GM11168 (cell line): ENCODE measurements around the gene IPO8.
"Not testable (repeated sequence)": the region's sequence is repeated elsewhere in the genome, so short reads cannot be mapped to it uniquely, and the experiment has no call there.

ENCODE experiments used
- in situ Hi-C: fragments of 300-500 bp; cut with MboI; formaldehyde crosslinking; loops from one replicate; pipeline ENCODE4 v1.12.0; 2022; ENCODE audit warnings: low sequenced_read_pairs; ENCODE audit not compliant: unreplicated experiment

IPO8 gene

DNA sequence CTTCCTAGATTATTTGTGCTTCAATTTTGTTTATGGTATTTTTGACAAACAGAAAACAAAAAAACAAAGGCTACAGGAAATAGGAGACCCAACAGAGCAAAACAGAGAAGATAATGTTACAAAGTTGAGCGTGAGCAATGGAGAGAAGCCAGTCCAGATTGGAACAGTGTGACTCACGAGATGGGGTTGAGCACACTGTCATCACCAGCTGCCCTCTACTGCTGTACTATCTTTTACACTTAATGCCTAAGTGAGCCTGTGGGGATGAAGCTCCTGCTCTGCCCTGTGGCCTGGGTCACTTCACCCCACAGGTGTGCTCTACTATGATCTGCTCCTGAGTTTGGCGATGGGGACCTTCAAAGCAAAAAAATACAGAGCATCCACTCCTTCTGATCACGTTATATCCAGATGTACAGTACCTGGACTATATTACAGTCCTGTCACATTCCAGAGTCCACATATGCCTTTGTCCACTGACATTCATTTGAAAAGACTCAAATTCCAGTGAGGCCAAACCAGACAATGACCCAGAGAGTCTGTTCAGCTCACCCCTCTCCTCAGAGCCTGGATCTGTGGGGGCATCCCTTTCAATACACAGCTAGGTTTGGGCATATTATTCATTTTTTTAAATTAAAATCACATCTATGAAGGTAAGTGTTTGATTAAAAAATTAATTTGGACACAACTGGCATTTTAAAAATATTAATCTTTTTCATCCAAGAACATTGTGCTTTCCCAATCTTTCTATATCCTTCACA, 4.4 kb downstream of the IPO8 start:
- in situ Hi-C loops, result no loop called here

DNA sequence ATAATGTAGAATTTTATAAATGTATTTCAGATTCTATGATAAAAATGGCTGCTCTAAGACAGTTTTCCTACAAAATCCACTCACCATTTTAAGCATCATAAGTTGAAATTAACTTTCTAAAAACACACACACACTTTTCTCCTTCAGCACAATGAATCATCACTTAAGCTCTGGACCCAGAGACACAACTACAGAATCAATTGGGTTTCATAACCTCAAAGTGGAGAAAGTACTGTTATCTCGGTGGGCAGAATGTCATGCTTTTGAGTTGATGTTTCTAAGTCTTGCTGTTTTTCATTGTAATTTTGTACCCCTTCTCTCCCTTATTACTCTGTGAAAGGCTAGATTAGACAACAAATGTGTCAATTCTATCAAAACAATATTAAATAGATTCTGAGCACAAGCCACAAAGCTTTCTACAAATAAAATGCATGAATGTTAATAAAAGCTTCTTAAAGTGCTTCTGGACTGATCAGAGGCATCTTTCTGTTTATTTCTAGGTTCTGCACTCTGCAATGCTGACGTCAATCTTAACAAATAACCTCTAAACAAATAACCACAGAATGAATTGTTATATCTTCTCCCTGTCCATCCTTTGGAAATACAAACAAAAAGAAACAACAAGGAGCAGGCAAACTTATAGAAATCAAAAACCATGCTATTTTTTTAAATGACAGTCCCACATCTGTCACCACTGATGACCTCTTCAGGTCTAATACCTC, 8.2 kb downstream of the IPO8 start:
- in situ Hi-C loops, result no loop called here

DNA sequence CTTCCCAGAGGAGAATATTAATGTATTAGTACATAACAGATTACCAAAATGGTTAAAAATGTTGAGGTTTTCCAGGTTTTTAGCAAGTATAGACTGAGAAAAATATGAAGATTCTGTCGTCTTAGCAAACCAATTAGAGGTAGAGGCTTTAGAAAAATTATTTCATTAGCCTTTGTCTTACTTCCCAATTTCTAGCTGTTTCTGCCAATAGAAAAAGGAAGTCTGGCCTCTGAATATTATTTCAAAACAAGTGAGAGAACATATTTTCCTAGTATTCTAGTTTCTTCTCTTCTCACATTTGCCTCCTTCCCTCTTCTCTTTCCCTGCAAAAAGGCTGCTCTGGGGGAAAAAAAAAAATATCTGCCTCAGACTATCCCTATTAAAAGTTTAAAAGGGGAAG, 16.4 kb downstream of the IPO8 start:
- in situ Hi-C loops, result no loop called here

DNA sequence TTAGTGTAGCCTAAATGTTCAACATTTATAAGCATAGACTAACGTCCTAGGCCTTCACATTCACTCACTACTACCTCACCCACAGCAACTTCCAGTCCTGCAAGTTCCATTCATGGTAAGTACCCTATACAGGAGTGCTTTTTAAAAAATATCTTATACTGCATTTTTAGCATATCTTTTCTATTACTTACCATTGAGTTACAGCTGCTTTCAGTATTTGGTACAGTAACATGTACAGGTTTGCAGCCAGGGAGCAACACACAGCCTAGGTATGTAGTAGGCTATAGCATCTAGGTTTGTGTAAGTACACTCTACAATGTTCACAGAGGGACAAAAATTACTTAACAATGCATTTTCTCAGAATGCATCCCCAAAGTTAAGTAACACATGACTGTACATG, 17.4 kb downstream of the IPO8 start:
- in situ Hi-C loops, result no loop called here

DNA sequence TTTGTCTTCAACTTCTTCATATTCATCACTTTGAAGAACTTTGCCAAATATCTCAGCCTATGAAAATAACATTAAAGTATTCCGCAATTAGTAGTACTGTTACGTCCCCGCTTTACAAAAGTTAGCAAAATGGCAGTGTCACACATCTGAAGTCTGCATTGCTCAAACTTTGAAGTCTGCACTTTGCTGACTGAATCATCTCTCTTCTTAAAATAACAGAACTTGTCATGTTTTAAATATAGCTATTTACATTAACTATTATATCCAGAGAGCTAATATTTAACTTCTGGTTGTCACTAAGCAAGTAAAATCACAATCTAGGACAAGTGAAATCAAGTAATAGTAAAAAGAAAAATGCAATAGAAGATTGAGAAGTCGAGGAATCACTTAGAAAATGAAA, 34.5 kb downstream of the IPO8 start:
- in situ Hi-C loops, result no loop called here

DNA sequence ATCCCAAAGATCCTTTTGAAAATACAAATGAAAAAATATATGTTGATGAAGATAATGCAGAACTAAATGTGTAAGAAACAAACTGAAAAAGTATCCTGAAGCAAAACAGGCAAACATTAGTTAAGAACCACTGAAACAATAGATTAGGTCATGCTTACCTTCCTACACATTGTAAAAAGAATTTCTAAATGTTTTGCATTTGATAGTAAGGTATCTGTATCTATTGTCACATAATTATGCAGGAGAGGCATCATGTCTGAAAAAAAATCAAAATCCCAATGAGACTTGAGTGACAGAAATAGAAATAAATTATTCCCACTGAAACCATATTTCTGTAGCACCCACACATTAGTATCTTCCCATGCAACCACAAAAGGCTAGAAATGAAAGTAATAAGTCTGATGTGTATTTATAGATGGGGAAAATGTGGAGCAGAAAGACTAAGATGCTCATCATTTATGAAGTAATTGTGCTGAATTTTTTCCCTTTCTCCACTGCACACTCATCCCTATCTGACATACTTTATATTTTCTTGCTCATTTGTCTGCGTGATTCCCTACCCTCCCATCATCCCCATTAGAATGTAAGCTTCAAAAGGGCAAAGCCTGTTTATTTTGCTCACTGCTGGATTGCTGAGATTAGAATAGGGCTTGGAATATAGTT, 43.5 kb downstream of the IPO8 start:
- in situ Hi-C loops, result no loop called here

DNA sequence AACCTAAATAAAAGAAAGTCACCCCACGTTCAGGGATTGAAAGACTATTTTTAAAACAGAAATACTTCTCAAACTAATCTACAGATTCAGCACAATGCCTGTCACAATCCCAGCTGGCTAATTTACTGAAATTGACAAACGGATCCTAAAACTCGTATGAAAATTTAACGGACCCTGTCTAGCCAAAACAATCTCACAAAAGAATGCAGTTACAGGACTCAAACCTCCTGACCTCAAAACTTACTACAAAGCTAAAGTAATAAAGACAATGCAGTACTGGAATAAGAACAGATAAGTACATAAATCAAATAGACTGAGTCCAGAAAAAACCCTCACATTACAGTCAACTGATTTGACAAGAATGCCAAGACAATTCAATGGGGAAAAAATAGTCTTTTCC, 48.8 kb downstream of the IPO8 start:
- in situ Hi-C loops, result no loop called here

DNA sequence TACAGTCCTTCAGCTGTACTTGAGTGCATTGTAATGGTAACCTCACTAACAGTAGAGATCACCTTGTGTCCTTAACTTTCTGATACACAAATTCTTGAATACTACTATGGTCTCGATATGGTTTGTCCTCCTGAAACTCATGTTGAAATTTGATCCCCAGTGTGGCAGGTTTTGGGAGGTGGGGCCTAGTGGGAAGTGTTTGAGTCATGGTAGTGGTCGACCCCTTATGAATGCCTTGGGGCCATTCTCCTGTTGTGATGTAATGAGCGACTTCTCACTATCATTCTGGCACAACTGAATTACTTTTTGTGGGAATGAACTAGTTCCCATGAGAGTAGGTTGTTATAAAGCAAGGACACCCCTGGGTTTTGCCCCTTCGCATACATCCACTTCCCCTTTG, 52.3 kb downstream of the IPO8 start:
- in situ Hi-C loops, result no loop called here

DNA sequence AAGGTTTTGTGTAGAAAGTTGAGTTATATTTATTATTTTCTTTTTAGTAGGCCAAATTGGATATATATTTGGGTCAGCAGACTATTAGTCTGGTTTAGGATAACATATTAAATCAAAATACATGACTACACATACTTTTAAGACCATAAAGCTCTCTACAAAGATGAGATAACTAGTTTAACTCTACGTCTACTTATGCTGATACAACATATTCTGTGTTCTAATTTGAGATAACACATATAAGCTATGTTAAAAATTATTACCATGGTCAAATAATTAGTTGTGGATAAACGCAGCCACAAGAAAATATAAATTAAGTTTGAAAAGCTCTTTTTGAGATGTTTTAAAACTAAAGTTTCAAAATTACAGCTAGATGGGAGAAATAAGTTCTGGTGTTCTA, 55.3 kb downstream of the IPO8 start:
- in situ Hi-C loops, result no loop called here

DNA sequence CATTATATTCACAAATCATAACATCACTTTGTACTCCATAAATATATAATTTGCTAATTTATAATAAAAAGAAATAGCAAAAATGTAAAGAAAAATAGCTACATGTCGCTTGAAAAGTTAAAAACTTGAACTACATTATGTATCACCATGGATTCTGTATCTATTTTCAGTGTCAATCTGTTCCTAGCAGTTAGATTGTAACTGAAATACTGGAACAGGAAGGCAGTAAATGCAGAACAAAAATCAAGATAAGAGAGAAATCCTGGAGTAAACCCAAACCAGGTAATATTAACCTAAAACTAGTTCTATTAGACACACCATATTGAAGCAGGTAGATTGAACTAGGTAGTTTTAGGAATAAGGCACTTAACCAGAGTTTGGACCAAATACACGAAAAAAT, 60.3 kb downstream of the IPO8 start:
- in situ Hi-C loops, result no loop called here

DNA sequence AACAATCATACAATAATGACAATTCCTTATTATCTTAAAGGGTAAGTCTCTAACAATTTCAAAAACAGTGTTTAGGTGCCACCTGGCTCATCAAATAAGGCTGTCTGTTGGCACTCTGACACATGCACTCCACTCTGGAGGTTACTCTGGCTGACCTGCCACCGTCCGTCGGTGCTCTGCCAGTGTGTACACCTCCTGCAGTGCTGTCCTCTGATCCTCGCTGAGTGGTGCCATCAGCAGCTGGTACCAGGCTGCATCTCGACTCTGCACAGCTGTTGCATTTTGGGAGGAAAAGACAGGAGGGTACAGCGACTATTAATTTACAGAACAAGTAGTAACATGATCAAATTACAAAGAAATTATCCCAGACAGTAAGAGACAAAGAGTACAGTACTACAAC, 63.9 kb downstream of the IPO8 start:
- in situ Hi-C loops, result no loop called here

DNA sequence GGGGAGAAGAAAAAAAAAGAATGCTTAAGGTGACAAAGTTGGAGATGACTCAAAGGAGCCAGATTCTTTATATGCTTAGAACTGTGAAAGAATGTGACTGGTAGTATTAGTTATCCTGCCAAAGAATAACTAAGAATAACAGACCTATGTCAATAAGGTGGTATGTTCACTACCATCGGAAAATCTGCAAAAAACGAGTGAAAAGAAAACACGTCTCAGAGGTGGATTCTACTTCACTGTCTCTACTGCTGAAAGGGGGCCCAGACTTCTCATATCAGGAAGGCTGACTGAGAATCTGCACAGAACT, 64.7 kb downstream of the IPO8 start:
- in situ Hi-C loops, result no loop called here

DNA sequence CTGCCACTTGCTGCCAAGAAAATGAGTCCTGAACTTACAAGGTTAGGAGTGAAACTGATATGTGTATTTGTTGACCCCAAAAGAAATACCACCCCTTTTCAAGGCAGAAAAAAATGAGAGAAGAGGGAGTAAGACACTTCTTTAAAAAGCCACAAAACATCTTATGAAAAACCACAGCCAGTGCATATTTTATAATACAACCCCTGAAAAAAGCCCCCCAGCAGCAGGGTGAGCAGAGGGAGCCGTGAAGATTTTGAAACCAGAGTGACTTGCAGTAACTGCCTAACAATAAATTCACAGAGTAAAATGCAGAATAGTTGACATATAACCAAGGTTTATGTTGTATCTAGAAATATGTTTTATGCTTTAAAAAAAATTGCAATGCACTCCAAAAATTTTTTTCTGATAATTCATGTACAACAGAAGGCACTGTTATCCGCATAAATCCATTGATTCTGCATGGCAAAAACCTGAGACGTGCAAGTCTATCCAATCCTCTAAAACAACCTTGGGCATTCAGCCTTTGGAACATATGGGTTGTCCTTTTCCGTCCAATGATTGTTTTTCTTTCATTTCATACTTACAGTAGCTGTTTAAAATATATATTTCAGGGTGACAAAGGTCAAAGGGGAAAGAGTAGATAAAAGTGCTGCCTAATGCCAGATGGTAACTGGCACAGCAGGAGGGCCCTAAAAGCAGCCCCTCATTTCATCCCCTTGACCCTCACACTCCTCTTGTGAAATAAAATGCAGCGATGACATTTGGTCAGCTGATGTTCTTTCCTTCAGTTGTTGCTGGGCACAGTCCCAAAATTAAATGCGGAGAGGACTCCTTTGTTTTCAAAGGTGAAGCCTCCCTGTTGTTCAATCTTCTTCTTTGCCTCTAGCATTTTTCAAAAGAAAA, 65.3 kb downstream of the IPO8 start:
- in situ Hi-C loops, result no loop called here

DNA sequence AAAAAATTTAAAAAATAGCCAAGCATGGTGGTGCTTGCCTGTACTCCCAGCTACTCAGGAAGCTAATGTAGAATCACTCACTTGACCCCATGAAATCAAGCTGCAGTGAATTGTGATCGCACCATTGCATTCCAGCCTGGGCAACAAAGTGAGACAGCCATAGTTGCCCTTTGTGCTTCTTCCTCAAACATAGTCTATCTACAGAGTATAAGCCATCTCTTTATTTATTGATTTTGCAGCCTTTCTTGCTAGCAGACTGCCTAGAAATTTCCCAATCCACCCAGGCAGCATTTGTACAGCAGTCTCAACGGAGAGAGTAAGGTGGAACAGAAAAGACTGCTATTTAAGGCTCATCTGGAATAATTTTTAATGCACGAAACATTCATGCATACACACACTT, 68.8 kb downstream of the IPO8 start:
- in situ Hi-C loops, result no loop called here

DNA sequence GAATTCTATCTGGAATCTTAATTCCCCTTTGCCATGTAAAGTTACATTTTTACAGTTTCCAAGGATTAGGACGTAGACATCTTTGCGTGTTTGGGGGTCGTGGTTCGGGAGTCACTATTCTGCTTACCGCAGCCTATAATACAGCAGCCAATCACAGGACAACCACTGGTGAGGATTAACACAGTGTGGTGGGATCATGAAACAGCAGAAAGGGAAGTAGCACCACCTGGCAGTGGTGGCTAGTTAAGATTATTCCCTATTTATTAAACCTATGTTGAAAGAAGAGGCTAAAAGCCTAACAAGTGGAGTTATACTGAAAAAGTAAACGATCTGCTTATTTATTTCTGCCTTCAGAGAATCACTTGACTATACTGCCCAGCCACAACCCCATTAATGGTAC, 71.7 kb downstream of the IPO8 start:
- in situ Hi-C loops, result no loop called here

DNA sequence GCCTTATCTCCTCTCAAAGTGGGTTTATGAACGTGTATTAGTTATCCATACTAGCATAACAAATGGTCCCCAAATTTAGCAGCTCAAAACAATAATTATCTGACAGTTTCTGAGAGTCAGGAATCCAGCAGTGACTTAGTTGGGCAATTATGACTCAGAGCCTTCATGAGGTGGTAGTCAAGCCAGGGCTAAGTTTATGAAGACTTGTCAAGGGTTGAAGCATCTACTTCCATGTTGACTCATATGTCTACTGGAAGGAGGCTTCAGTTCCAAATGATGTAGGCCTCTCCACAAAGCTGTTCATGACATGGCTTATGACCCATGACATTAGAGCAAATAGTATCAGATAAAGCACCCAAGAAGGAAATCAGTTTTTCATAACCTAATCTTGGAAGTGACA, 73.2 kb downstream of the IPO8 start:
- in situ Hi-C loops, result no loop called here

DNA sequence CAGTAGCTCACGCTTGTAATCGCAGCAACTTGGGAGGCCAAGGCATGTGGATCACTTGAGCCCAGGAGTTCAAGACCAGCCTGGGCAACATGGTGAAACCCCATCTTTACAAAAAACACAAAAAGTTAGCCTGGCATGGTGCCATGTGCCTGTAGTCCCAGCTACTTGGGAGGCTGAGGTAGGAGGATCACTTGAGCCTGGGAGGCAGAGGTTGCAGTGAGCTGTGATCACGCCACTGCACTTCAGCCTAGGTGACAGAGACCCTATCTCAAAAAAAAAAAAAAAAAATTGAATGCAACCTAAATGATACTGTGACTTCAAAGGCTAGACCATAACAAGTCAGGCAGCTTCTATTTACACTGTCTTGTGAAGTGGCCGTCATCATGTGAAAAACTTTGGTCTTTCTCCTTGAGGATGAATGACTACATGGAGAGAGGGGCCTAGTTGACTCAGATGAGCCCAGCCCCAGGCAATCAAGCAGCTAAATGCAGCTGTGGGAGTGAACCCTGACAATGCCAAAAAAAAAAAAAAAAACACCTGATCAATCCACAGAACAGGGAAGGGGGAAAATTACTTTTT, 73.9 kb downstream of the IPO8 start:
- in situ Hi-C loops, result not testable (repeated sequence)

DNA sequence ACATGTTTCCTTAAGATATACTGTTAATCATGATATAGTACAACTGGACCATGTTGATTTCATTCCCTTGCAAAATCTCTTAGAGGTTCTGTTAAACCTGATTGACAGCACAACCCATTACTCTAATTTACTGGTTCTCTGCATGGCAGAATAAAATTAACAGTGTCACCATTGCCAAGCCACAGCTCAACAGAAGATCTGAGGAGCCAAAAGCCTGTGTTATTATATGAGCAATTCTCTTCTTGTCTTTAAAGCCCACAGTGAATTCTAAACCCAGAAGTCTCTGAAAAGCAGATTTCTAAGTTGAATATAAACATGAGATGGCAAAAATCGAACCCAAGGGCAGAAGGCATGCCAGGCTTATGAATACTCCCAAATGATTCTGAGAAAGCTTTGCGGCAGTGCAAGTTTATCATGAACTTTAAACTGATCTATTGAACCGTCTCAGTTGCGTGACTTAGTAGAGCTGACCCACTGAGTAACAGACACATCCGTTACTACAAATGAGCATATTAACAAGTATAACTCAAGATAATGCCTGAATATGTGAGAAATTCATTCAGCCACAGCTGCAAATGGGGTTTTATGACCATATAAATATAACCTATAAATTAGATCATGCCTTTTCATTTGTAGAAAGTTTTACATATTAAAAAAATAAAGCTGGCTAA, 78.2 kb downstream of the IPO8 start:
- in situ Hi-C loops, result no loop called here

DNA sequence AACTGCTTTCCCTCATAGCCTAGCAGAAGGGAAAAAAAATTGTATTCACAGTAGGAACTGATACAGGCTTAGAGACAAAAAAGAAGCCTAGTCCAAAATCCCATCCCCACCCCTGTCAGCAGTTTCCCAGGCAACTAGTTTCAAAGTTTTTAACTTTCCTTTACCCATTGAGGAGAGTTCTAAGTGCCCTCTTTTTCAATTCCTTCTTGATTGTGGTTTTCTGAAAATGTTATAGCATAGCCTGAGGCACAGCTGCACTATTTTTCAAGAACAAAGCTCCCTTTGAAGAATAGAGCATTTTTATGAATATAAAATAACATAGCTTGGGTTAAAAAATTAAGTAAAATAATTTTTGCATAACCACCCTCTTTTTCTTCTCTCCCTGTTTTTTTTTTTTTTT, 81.6 kb downstream of the IPO8 start:
- in situ Hi-C loops, result no loop called here
